Measurements from ENCODE around the gene SPIRE1. TPM values are rescaled to one million over a fixed set of nuclear protein-coding genes. Genes with fewer than 3 reads are reported as not detected.

Gene SPIRE1
- total and polyA plus RNA-seq, 2 of the 4 experiments (the other 2 are of a cell fraction) = 11.6 to 31.4 TPM

- H2BK5ac ChIP-seq (ENCODE audit: low read depth, low read length, poor library complexity, severe bottlenecking) = no peak overlapping the region
- H3K27ac ChIP-seq (ENCODE audit: insufficient read depth, low read length) = no peak overlapping the region
- TF ChIP-seq ELK1 (IDR thresholded peaks at IDR 0.05; ENCODE audit: borderline replicate concordance, low read depth, low read length) (no peak), RFX5 (IDR thresholded peaks at IDR 0.05; ENCODE audit: low read depth, low read length) (no peak), NFE2L2 (IDR thresholded peaks at IDR 0.05; ENCODE audit: low read depth, low read length) (no peak), CHD1 (IDR thresholded peaks at IDR 0.05; ENCODE audit: low read depth, low read length) (no peak), RAD21 (IDR thresholded peaks at IDR 0.05; ENCODE audit: low read length) (no peak), USF2 (IDR thresholded peaks at IDR 0.05; ENCODE audit: low read depth, low read length) (no peak)
- no peak overlapping the region for H3K9ac ChIP-seq (ENCODE audit: low read depth, low read length)
- H4K5ac ChIP-seq (ENCODE audit: low read depth, low read length) = no peak overlapping the region
- no peak overlapping the region for H3K4me3 ChIP-seq (ENCODE audit: insufficient read depth, low read depth, low read length)
- H3K79me1 ChIP-seq (ENCODE audit: low read depth in 1 of 2, low read length in 2 of 2) = peaks cover 0 to 38% of the 10 kb centered on the region in 2 experiments; a peak in 2 of 4 replicates
- no peak overlapping the region for H3K23ac ChIP-seq (ENCODE audit: low read depth, low read length)
- H3K9me3 ChIP-seq (ENCODE audit: control insufficient read depth, insufficient read depth, low read length) = no peaks in the 10 kb centered on the region
- no peak for ATAC-seq (ENCODE audit: low read depth)
- H3K4me1 ChIP-seq (ENCODE audit: control insufficient read depth, insufficient read depth, low read length) = peaks cover 4% of the 10 kb centered on the region
- no peak overlapping the region for H3K18ac ChIP-seq (ENCODE audit: low read depth, low read length)
- dilution Hi-C loops (cut with HindIII; ENCODE audit: low sequenced_read_pairs, unreplicated experiment) = no loop called here
- no peak overlapping the region for H2BK20ac ChIP-seq (ENCODE audit: low read depth, low read length)
- H4K91ac ChIP-seq (ENCODE audit: insufficient read depth, low read depth, low read length) = no peak overlapping the region
- no peaks in the 10 kb centered on the region; the same call in 1 of the 2 replicates for H3K36me3 ChIP-seq (ENCODE audit: control insufficient read depth, insufficient read depth, low read length)
- no peak overlapping the region for H3K14ac ChIP-seq (replicated peaks; ENCODE audit: low read depth, low read length)
- H2AFZ ChIP-seq (replicated peaks; ENCODE audit: low read length, poor library complexity) = no peak overlapping the region
- in situ Hi-C loops (cut with MboI; ENCODE audit: low sequenced_read_pairs) = no loop called here
- H4K8ac ChIP-seq (ENCODE audit: low read depth in 2 of 2, low read length in 2 of 2) = no peak overlapping the region
- no peak overlapping the region for H2BK15ac ChIP-seq (ENCODE audit: low read depth, low read length)
- H2BK120ac ChIP-seq (ENCODE audit: low read depth, low read length) = no peak overlapping the region
- WGBS, 2 experiments (ENCODE audit: extremely low coverage in 2 of 2, insufficient read length in 1 of 2) = no CpG with 5 or more reads among the region's 1 CpG
- H3K56ac ChIP-seq (ENCODE audit: extremely low read depth, insufficient read depth, low read length) = no peak overlapping the region
- no peak overlapping the region for H2AK5ac ChIP-seq (ENCODE audit: low read depth, low read length)
- no peak overlapping the region for H3K4ac ChIP-seq (ENCODE audit: low read depth, low read length)
- no peak overlapping the region for H2AK9ac ChIP-seq (replicated peaks; ENCODE audit: low read depth, low read length, poor library complexity)
- no peaks in the 10 kb centered on the region for H3K27me3 ChIP-seq (ENCODE audit: control insufficient read depth, insufficient read depth, low read length)
- ChIA-PET CTCF (interaction anchor here (0.7 kb wide), 1 partner anchor 115 kb away, joined by 5 read pairs; no protein-coding TSS in a partner anchor), POLR2A (ENCODE audit: unreplicated experiment) (no interaction called here)
- intact Hi-C loops (cut with micrococcal nuclease) = loop anchor here (5.0 kb wide), 2 partner anchors 248 to 278 kb away; partner anchors contain the start of genes AFG3L2 and PRELID3A
- H4K20me1 ChIP-seq (ENCODE audit: insufficient read depth, low read length) = peaks cover 27% of the 10 kb centered on the region
- H3K9me1 ChIP-seq (ENCODE audit: insufficient read depth, low read length) = peaks cover 5% of the 10 kb centered on the region
- no peak overlapping the region for H3K4me2 ChIP-seq (ENCODE audit: low read depth, low read length)
- no peak for DNase-seq
- no TSS peak for BruUV-seq (replicated peaks)
Measured at GRCh38 chr18:12654971-12655370, 2.9 kb downstream of the SPIRE1 start.

Data from IMR-90 (cell line).